ENCODE data around the gene VPREB3. TPM values are rescaled to one million over a fixed set of nuclear protein-coding genes. Genes with fewer than 3 reads are reported as not detected.

Gene VPREB3
- total and polyA plus RNA-seq, 2 of the 8 experiments (the other 6 are each of a cell fraction or from before 2014, with no cell fraction given), result 0.52 to 4.6 TPM

GRCh38 chr22:23705358-23705757, 48.9 kb downstream of the VPREB3 start (continued):
- TF ChIP-seq BCL11A (IDR thresholded peaks at IDR 0.05; ENCODE audit: low read depth in 2 of 2, low read length in 2 of 2) (no peak), KDM1A (IDR thresholded peaks at IDR 0.05; ENCODE audit: borderline replicate concordance, low read length) (no peak), CEBPB (IDR thresholded peaks at IDR 0.05; ENCODE audit: low read depth, low read length) (no peak), TEAD4 (IDR thresholded peaks at IDR 0.05; ENCODE audit: low read depth, low read length) (no peak), TAF1 (IDR thresholded peaks at IDR 0.05; ENCODE audit: low read depth, low read length) (no peak)
